HepG2 (cell line): ENCODE data around the gene SMIM36. TPM values are rescaled to one million over a fixed set of nuclear protein-coding genes. Genes with fewer than 3 reads are reported as not detected.

Source experiments
- CEBPG ChIP-seq: IDR thresholded peaks from 2 replicates; pipeline ENCODE4 v1.6.1; 2016
- CREB1 ChIP-seq, 2 experiments: fragments of 450-650 bp in 1 of 2; IDR thresholded peaks; 2 replicates each; pipeline ENCODE4 v1.6.1; 2016 to 2017; ENCODE audit warnings: control low read depth in 1 of 2, mild to moderate bottlenecking in 1 of 2, missing compliant biosample characterization in 1 of 2, missing genetic modification characterization in 1 of 2
- CREB3 ChIP-seq: sonication (generic); formaldehyde crosslinking; IDR thresholded peaks from 2 replicates; pipeline ENCODE4 v1.5.0; 2020; ENCODE audit warnings: missing genetic modification reagents
- GABPA ChIP-seq, 2 experiments: IDR thresholded peaks; 2 replicates each; pipeline ENCODE4 v1.6.1; 2011 to 2016; ENCODE audit warnings: low read depth in 2 of 2, low read length in 1 of 2, missing biosample characterization in 1 of 2, missing genetic modification characterization in 1 of 2
- HNF1A ChIP-seq, 2 experiments: sonication (generic) in 1 of 2; formaldehyde crosslinking in 1 of 2; IDR thresholded peaks; 2 replicates each; pipeline versions ENCODE4 v1.4.0 to v1.6.1; 2016 to 2020; ENCODE audit warnings: borderline replicate concordance in 1 of 2, low read depth in 1 of 2, mild to moderate bottlenecking in 1 of 2, missing genetic modification reagents in 1 of 2
- NR3C1 ChIP-seq: sonication (generic); formaldehyde crosslinking; IDR thresholded peaks from 2 replicates; pipeline ENCODE4 v1.4.0; 2020; ENCODE audit warnings: missing genetic modification reagents
- POLR2A ChIP-seq, 2 experiments: IDR thresholded peaks; 2 replicates each; pipeline ENCODE4 v1.6.1; 2011; ENCODE audit warnings: low read depth in 2 of 2, low read length in 2 of 2, mild to moderate bottlenecking in 1 of 2, moderate library complexity in 1 of 2; ENCODE audit not compliant: insufficient read depth in 1 of 2
- RXRB ChIP-seq: IDR thresholded peaks from 2 replicates; pipeline ENCODE4 v1.6.1; 2016; ENCODE audit warnings: borderline replicate concordance, missing genetic modification reagents, missing compliant biosample characterization
- SATB2 ChIP-seq: sonication (generic); formaldehyde crosslinking; IDR thresholded peaks from 2 replicates; pipeline ENCODE4 v1.5.0; 2020; ENCODE audit warnings: missing genetic modification reagents
- SMAD3 ChIP-seq: sonication (generic); formaldehyde crosslinking; IDR thresholded peaks from 2 replicates; pipeline ENCODE4 v1.4.0; 2020; ENCODE audit warnings: missing genetic modification reagents
- SOX13 ChIP-seq, 3 experiments: fragments of 450-650 bp in 1 of 3; sonication (generic) in 1 of 3; formaldehyde crosslinking in 1 of 3; IDR thresholded peaks in 2 of 3; conservative IDR thresholded peaks in 1 of 3; 2 replicates each; pipeline versions ENCODE4 v1.5.0 to v1.6.1; 2016 to 2020; ENCODE audit warnings: antibody characterized with exemption in 1 of 3, mild to moderate bottlenecking in 1 of 3, missing compliant biosample characterization in 1 of 3, missing genetic modification reagents in 1 of 3, moderate library complexity in 1 of 3
- TEF ChIP-seq: sonication (generic); formaldehyde crosslinking; IDR thresholded peaks from 2 replicates; pipeline ENCODE4 v1.5.0; 2020; ENCODE audit warnings: missing genetic modification reagents
- XRCC5 ChIP-seq: fragments of 200-400 bp; formaldehyde crosslinking; optimal IDR thresholded peaks from 2 replicates; pipeline ENCODE3; 2017; ENCODE audit warnings: mild to moderate bottlenecking, low read length
- ZBTB21 ChIP-seq: sonication (generic); formaldehyde crosslinking; IDR thresholded peaks from 2 replicates; pipeline ENCODE4 v1.4.0; 2020; ENCODE audit warnings: missing genetic modification reagents
- ZNF12 ChIP-seq: sonication (generic); formaldehyde crosslinking; IDR thresholded peaks from 2 replicates; pipeline ENCODE4 v1.5.0; 2020; ENCODE audit warnings: missing genetic modification reagents
- ZNF232 ChIP-seq: sonication (generic); formaldehyde crosslinking; IDR thresholded peaks from 2 replicates; pipeline ENCODE4 v1.4.0; 2020; ENCODE audit warnings: missing genetic modification reagents, borderline replicate concordance
- ZNF629 ChIP-seq: sonication (generic); formaldehyde crosslinking; conservative IDR thresholded peaks from 2 replicates; pipeline ENCODE4 v1.5.0; 2020; ENCODE audit warnings: missing genetic modification reagents
- ZNF710 ChIP-seq: sonication (generic); formaldehyde crosslinking; IDR thresholded peaks from 2 replicates; pipeline ENCODE4 v1.5.0; 2020; ENCODE audit warnings: mild to moderate bottlenecking, missing genetic modification reagents, borderline replicate concordance
- ZNF781 ChIP-seq: sonication (generic); formaldehyde crosslinking; IDR thresholded peaks from 2 replicates; pipeline ENCODE4 v1.5.1; 2020; ENCODE audit warnings: borderline replicate concordance, mild to moderate bottlenecking, missing genetic modification reagents; ENCODE audit errors: not compliant biosample characterization
- ZSCAN9 ChIP-seq: IDR thresholded peaks from 2 replicates; pipeline ENCODE4 v1.6.1; 2016; ENCODE audit warnings: borderline replicate concordance
- polyA plus RNA-seq, 8 experiments: library from polyadenylated mRNA; depleted of rRNA in 3 of 8; stranded (reverse) in 7 of 8; unstranded in 1 of 8; fragments of >200 nt; fragmentation: Illumina TruSeq in 4 of 8; extraction: Trizol in 4 of 8; gene quantifications; 2 replicates each; pipeline versions ENCODE4 v1.2.1 to v1.2.3, GENCODE V29; 2011 to 2016; ENCODE audit warnings: low read depth in 4 of 8, missing spikeins in 1 of 8, mixed read lengths in 1 of 8; ENCODE audit not compliant: insufficient read depth in 1 of 8
- total RNA-seq, 5 experiments: library from RNA; depleted of rRNA; stranded (reverse); fragments of >200 nt; fragmentation: Illumina TruSeq; extraction: Trizol; gene quantifications; 2 replicates each; pipeline ENCODE4 v1.2.3, GENCODE V29; 2016; ENCODE audit warnings: low read depth in 1 of 5

SMIM36 gene
- total and polyA plus RNA-seq, 2 of the 13 experiments (the other 11 are each of a cell fraction or from before 2014, with no cell fraction given): not detected

GRCh38 chr17:55446581-55447205, 64.6 kb downstream of the SMIM36 start (continued):
- TF ChIP-seq ZNF710 (CRISPR knock-in tag) (0 out of 2 replicates have a peak, but pooled peaks have one; percentile 56), ZNF629 (CRISPR knock-in tag) (peak; percentile 38; the same call in 1 of the 2 replicates), ZNF781 (CRISPR knock-in tag) (no peak), ZNF12 (CRISPR knock-in tag) (peak; percentile 73; the same call in 1 of the 2 replicates), ZSCAN9 (CRISPR knock-in tag) (peak; percentile 93), HNF1A (IDR thresholded peaks at IDR 0.05; ENCODE audit: low read depth) (peak; percentile 93), HNF1A (CRISPR knock-in tag; IDR thresholded peaks at IDR 0.05; ENCODE audit: borderline replicate concordance) (peak; percentile 98), RXRB (peak; percentile 94), SMAD3 (peak; percentile 95), GABPA (IDR thresholded peaks at IDR 0.05; ENCODE audit: low read depth, low read length) (no peak), GABPA (CRISPR knock-in tag; IDR thresholded peaks at IDR 0.05; ENCODE audit: low read depth) (peak; percentile 23; the same call in 1 of the 2 replicates), SOX13 (IDR thresholded peaks at IDR 0.05) (peak; percentile 53; the same call in 1 of the 2 replicates), SOX13 (CRISPR knock-in tag; conservative IDR thresholded peaks at IDR 0.05 in 1 of 2, IDR thresholded peaks at IDR 0.05 in 1 of 2) (peak in 1 of 2 experiments; percentile 93; a peak in 3 of 4 replicates), POLR2A (IDR thresholded peaks at IDR 0.05; ENCODE audit: insufficient read depth in 1 of 2, low read depth in 2 of 2, low read length in 2 of 2) (0 out of 4 replicates have a peak, but pooled peaks of 1 of the 2 experiments have one; percentile 11), XRCC5 (no peak), CREB1 (IDR thresholded peaks at IDR 0.05) (peak; percentile 56; the same call in 1 of the 2 replicates), CREB1 (CRISPR knock-in tag; IDR thresholded peaks at IDR 0.05) (peak; percentile 91), CREB3 (CRISPR knock-in tag) (0 out of 2 replicates have a peak, but pooled peaks have one; percentile 43), SATB2 (CRISPR knock-in tag) (peak; percentile 75), ZBTB21 (CRISPR knock-in tag) (no peak), ZNF232 (CRISPR knock-in tag) (peak; percentile 61; the same call in 1 of the 2 replicates), NR3C1 (CRISPR knock-in tag) (no peak), TEF (CRISPR knock-in tag) (0 out of 2 replicates have a peak, but pooled peaks have one; percentile 43), CEBPG (CRISPR knock-in tag) (peak; percentile 77)
